Panc1 (cell line): ENCODE results near the gene TLK1.

Source experiments
- CTCF ChIP-seq: fragments of 450-650 bp; IDR thresholded peaks from 2 replicates; pipeline ENCODE4 v1.5.1; 2017; ENCODE audit warnings: mild to moderate bottlenecking
- SIN3A ChIP-seq: IDR thresholded peaks from 2 replicates; pipeline ENCODE4 v1.6.1; 2012; ENCODE audit warnings: low read depth, mild to moderate bottlenecking, low read length, moderate library complexity, borderline replicate concordance; ENCODE audit not compliant: insufficient read depth

- TF ChIP-seq CTCF = no peak
- no peak for TF ChIP-seq SIN3A
These were observed 36.2 kb downstream of the TLK1 start for GRCh38 chr2:171124541-171124940.
